Raji (cell line): ENCODE results near the gene OR8B3.

Experiments used
- POLR2A ChIP-seq: IDR thresholded peaks from 2 replicates; pipeline ENCODE4 v1.6.1; 2011; ENCODE audit warnings: low read depth, low read length, control low read depth; ENCODE audit not compliant: insufficient read depth

The OR8B3 gene

GRCh38 chr11:124394408-124394807, 4.4 kb downstream of the OR8B3 start:
- no peak for TF ChIP-seq POLR2A

GRCh38 chr11:124384399-124384798, 14.4 kb downstream of the OR8B3 start, which contains the start of gene OR8B2:
Gene OR8B2, minus strand, starts transcription at chr11:124384499. Its CDS starts 1,156 bp downstream, at chr11:124383343.
- TF ChIP-seq POLR2A, result no peak

- TF ChIP-seq POLR2A, result no peak
Observed at GRCh38 chr11:124380585-124380984, 18.2 kb downstream of the OR8B3 start.

DNA sequence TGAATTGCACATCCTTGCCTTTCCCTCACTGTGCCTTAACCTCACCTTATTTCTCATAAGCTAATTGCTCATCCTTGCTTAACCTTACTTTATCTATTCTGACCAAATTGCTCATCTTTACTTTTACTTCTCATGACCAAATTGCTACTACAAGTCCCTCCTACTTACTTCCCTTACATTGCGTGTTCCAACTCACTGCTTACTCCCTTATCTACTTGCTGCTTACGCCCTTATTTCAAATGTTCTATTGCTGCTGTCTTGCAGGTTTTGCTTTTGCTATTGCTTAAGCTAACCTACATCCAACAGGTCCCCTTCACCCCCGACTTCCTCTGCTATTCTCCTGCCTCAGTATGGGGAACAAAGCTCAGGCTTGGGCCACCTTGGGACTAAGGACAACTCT, 22.5 kb downstream of the OR8B3 start:
- TF ChIP-seq POLR2A, result no peak

DNA sequence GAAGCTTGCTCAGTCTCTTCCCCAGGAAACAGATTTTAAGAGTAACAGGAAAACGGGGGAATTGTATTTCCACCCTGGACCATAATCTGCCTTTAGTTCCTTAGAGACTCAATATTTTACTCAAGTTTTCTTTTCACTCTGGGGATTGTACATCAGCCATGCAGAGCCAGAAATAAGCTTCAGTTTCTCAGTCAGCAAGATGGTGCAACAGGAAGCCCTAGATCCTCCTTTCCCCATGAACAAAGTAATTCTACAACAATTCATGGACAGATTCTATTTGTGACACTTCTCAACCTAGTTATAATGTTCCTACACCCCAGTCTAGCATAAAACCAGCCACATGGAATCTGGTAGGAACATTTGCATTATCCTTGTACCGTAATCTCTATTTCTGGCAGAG, 39.3 kb downstream of the OR8B3 start:
- no peak for TF ChIP-seq POLR2A

DNA sequence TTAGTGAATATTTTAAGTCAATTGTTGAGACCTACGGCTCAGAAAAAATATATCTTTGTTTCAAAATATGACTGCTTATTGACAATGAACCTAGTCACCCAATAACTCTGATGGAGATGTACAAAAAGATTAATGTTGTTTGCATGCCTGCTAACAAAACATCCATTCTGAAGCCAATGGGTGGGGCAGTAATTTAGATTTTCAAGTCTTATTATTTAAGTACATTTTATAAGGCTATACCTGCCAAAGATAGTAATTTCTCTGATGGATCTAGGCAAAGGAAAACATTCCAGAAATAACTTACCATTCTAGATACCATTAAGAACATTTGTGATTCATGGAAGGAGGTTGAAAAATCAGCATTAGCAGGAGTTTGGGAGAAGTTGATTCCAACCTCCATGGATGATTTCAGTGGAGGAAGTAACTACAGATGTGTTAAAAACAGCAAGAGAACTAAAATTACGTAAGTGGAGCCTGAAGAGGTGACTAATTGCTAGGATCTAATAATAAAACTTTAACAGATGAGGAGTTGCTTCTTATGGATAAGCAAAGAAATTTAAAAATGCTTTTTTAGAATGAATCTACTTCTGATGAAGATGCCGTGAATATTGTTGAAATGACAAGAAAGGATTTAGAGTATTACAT, 52.4 kb downstream of the OR8B3 start:
- TF ChIP-seq POLR2A, result no peak
